Skin of body (tissue), 2 donors: ENCODE results near the gene CCL22. TPM values are rescaled to one million over a fixed set of nuclear protein-coding genes. Genes with fewer than 3 reads are reported as not detected.

Experiments used
- small RNA-seq: library from RNA; depleted of rRNA; stranded (forward); fragments of <200 nt; gene quantifications from one replicate; pipeline ENCODE3, GENCODE V24; 2014; ENCODE audit warnings: low replicate concordance
- total RNA-seq: library from RNA; depleted of rRNA; stranded (reverse); fragments of >200 nt; gene quantifications from one replicate; pipeline ENCODE4 v1.2.3, GENCODE V29; 2014

The CCL22 gene
- total RNA-seq, 1 donor from 2014 or later, result 0.69 TPM

Small RNAs within 50 kb of the gene (small RNA-seq; reads per million reads assigned to genes)
- not detected for gene AC108081.1

Other genes with a start within 250 kb of the CCL22 start
- 39.9 TPM for gene PSME3IP1, start 172.7 kb upstream of the CCL22 start, total RNA-seq
- gene RSPRY1, start 172.5 kb upstream of the CCL22 start, total RNA-seq, result 39.9 TPM
- gene ARL2BP, start 113.5 kb upstream of the CCL22 start, total RNA-seq, result 40.1 TPM
- gene PLLP, start 74.1 kb upstream of the CCL22 start, total RNA-seq, result 0.69 TPM
- gene CX3CL1, start 13.7 kb downstream of the CCL22 start, total RNA-seq, result 2.6 TPM
- gene CCL17, start 46.0 kb downstream of the CCL22 start, total RNA-seq, result 0.49 TPM
- 40.9 TPM for gene CIAPIN1, start 88.6 kb downstream of the CCL22 start, total RNA-seq
- gene COQ9, start 88.7 kb downstream of the CCL22 start, total RNA-seq, result 27.1 TPM
- 71.1 TPM for gene POLR2C, start 103.9 kb downstream of the CCL22 start, total RNA-seq
- 12.6 TPM for gene DOK4, start 127.7 kb downstream of the CCL22 start, total RNA-seq
- 8.0 TPM for gene CCDC102A, start 177.8 kb downstream of the CCL22 start, total RNA-seq
- gene ADGRG5, start 183.9 kb downstream of the CCL22 start, total RNA-seq, result 0.20 TPM